SK-N-MC (cell line): ENCODE measurements around the gene XIRP1.

Experiments
- EZH2 ChIP-seq: fragments of 200-600 bp; sonication (generic); IDR thresholded peaks from one replicate; pipeline ENCODE4 v1.6.1; 2017; ENCODE audit warnings: antibody characterized with exemption
- FOXP2 ChIP-seq: optimal IDR thresholded peaks from 2 replicates; pipeline ENCODE3; 2011; ENCODE audit warnings: mild to moderate bottlenecking, moderate library complexity; ENCODE audit not compliant: insufficient read depth; ENCODE audit errors: extremely low read length, control extremely low read depth
- POLR2AphosphoS5 ChIP-seq: IDR thresholded peaks from 2 replicates; pipeline ENCODE4 v1.6.1; 2012; ENCODE audit warnings: mild to moderate bottlenecking, low read depth, low read length, borderline replicate concordance

- TF ChIP-seq EZH2 = no peak
- no peak for TF ChIP-seq POLR2AphosphoS5
- no peak for TF ChIP-seq FOXP2
Observed at GRCh38 chr3:39192490-39193092, at the start of gene XIRP1.
